H9 (cell line): ENCODE results near the gene HIRIP3. TPM values are rescaled to one million over a fixed set of nuclear protein-coding genes. Genes with fewer than 3 reads are reported as not detected.

Source experiments
- DNase-seq: peaks from one replicate; pipeline ENCODE4 v3.0.0-alpha.2; 2017
- H2AFZ ChIP-seq: one replicate; pipeline ENCODE4 v1.6.1; 2013; ENCODE audit warnings: mild to moderate bottlenecking, low read length, control low read depth, moderate library complexity
- H2AK5ac ChIP-seq: 2 replicates; pipeline ENCODE4 v1.6.1; 2013; ENCODE audit warnings: low read length, control low read depth, mixed read lengths; ENCODE audit not compliant: insufficient read length
- H2BK120ac ChIP-seq: one replicate; pipeline ENCODE4 v1.6.1; 2013; ENCODE audit warnings: low read depth, mild to moderate bottlenecking, low read length, control low read depth, inconsistent platforms; ENCODE audit not compliant: poor library complexity, severe bottlenecking
- H2BK12ac ChIP-seq: 2 replicates; pipeline ENCODE4 v1.6.1; 2013; ENCODE audit warnings: low read length, control low read depth, mixed read lengths, low read depth; ENCODE audit not compliant: insufficient read length
- H2BK15ac ChIP-seq: 2 replicates; pipeline ENCODE4 v1.6.1; 2013; ENCODE audit warnings: low read depth, low read length, control low read depth
- H2BK20ac ChIP-seq: one replicate; pipeline ENCODE4 v1.6.1; 2013; ENCODE audit warnings: low read depth, mild to moderate bottlenecking, low read length, control low read depth, inconsistent platforms; ENCODE audit not compliant: poor library complexity, severe bottlenecking
- H2BK5ac ChIP-seq: 2 replicates; pipeline ENCODE4 v1.6.1; 2013; ENCODE audit warnings: low read length, control low read depth, mixed read lengths; ENCODE audit not compliant: insufficient read length
- H3K14ac ChIP-seq: 2 replicates; pipeline ENCODE4 v1.6.1; 2013; ENCODE audit warnings: low read length, control low read depth; ENCODE audit not compliant: insufficient read depth
- H3K18ac ChIP-seq: 2 replicates; pipeline ENCODE4 v1.6.1; 2013; ENCODE audit warnings: low read depth, mild to moderate bottlenecking, mixed read lengths, low read length, control low read depth; ENCODE audit not compliant: insufficient read length
- H3K23ac ChIP-seq: 2 replicates; pipeline ENCODE4 v1.6.1; 2013; ENCODE audit warnings: low read length, control low read depth, mixed read lengths, low read depth; ENCODE audit not compliant: insufficient read length
- H3K23me2 ChIP-seq: 2 replicates; pipeline ENCODE4 v1.6.1; 2013; ENCODE audit warnings: low read depth, mild to moderate bottlenecking, mixed read lengths, low read length, control low read depth; ENCODE audit not compliant: insufficient read length, poor library complexity, severe bottlenecking
- H3K27ac ChIP-seq: 2 replicates; pipeline ENCODE4 v1.5.1; 2013; ENCODE audit warnings: low read length, control low read depth, mixed read lengths, low read depth; ENCODE audit not compliant: insufficient read length
- H3K27me3 ChIP-seq: 2 replicates; pipeline ENCODE4 v1.6.1; 2013; ENCODE audit warnings: low read length, control low read depth, inconsistent platforms; ENCODE audit not compliant: insufficient read depth
- H3K4ac ChIP-seq: 2 replicates; pipeline ENCODE4 v1.6.1; 2013; ENCODE audit warnings: low read depth, mild to moderate bottlenecking, control low read depth, inconsistent platforms, low read length, moderate library complexity
- H3K4me1 ChIP-seq: 2 replicates; pipeline ENCODE4 v1.6.1; 2013; ENCODE audit warnings: low read length, control low read depth, inconsistent platforms; ENCODE audit not compliant: insufficient read depth
- H3K4me2 ChIP-seq: 2 replicates; pipeline ENCODE4 v1.6.1; 2013; ENCODE audit warnings: low read length, control low read depth, mixed read lengths; ENCODE audit not compliant: insufficient read length, insufficient read depth
- H3K56ac ChIP-seq: 2 replicates; pipeline ENCODE4 v1.6.1; 2013; ENCODE audit warnings: low read depth, mild to moderate bottlenecking, mixed read lengths, low read length, control low read depth; ENCODE audit not compliant: insufficient read length
- H3K79me1 ChIP-seq: 2 replicates; pipeline ENCODE4 v1.6.1; 2013; ENCODE audit warnings: low read depth, mild to moderate bottlenecking, moderate library complexity, low read length, control low read depth, inconsistent platforms; ENCODE audit not compliant: insufficient read depth, poor library complexity, severe bottlenecking
- H3K79me2 ChIP-seq: 2 replicates; pipeline ENCODE4 v1.6.1; 2013; ENCODE audit warnings: low read length, control low read depth, inconsistent platforms; ENCODE audit not compliant: insufficient read depth
- H3K9ac ChIP-seq: 2 replicates; pipeline ENCODE4 v1.6.1; 2013; ENCODE audit warnings: low read length, control low read depth, mixed read lengths; ENCODE audit not compliant: insufficient read length; ENCODE audit errors: extremely low read depth
- H3K9me3 ChIP-seq: one replicate; pipeline ENCODE4 v1.6.1; 2013; ENCODE audit warnings: low read depth, low read length, inconsistent platforms; ENCODE audit not compliant: control insufficient read depth
- H3T11ph ChIP-seq: one replicate; pipeline ENCODE4 v1.6.1; 2013; ENCODE audit warnings: mild to moderate bottlenecking, low read length, control low read depth, inconsistent platforms
- H4K20me1 ChIP-seq: one replicate; pipeline ENCODE4 v1.6.1; 2013; ENCODE audit not compliant: control insufficient read depth, insufficient read length, insufficient read depth
- H4K5ac ChIP-seq: 2 replicates; pipeline ENCODE4 v1.6.1; 2013; ENCODE audit warnings: low read depth, mild to moderate bottlenecking, mixed read lengths, low read length, control low read depth; ENCODE audit not compliant: insufficient read length
- H4K8ac ChIP-seq: replicated peaks from 2 replicates; pipeline ENCODE4 v1.6.1; 2013; ENCODE audit warnings: low read length, control low read depth, mixed read lengths, low read depth; ENCODE audit not compliant: insufficient read length
- H4K91ac ChIP-seq: 2 replicates; pipeline ENCODE4 v1.6.1; 2013; ENCODE audit warnings: low read depth, mild to moderate bottlenecking, moderate library complexity, mixed read lengths, low read length, control low read depth; ENCODE audit not compliant: insufficient read length
- H3K27ac Mint-ChIP-seq, 3 experiments: 2 replicates in 2 of 3; 3 replicates in 1 of 3; pipeline ENCODE4 v1.8.0; 2020 to 2021; ENCODE audit warnings: mixed read lengths in 3 of 3, mild to moderate bottlenecking in 1 of 3, moderate library complexity in 1 of 3
- H3K27me3 Mint-ChIP-seq: 2 replicates; pipeline ENCODE4 v1.8.0; 2021; ENCODE audit warnings: low read depth, mild to moderate bottlenecking, moderate library complexity, mixed read lengths
- H3K36me3 Mint-ChIP-seq, 3 experiments: 2 replicates in 2 of 3; 3 replicates in 1 of 3; pipeline ENCODE4 v1.8.0; 2020 to 2021; ENCODE audit warnings: low read depth in 3 of 3, mixed read lengths in 3 of 3; ENCODE audit not compliant: insufficient read depth in 1 of 3
- H3K4me1 Mint-ChIP-seq, 2 experiments: 2 replicates each; pipeline ENCODE4 v1.8.0; 2020; ENCODE audit warnings: mixed read lengths in 2 of 2
- H3K4me3 Mint-ChIP-seq, 2 experiments: 2 replicates in 1 of 2; 3 replicates in 1 of 2; pipeline ENCODE4 v1.8.0; 2020 to 2021; ENCODE audit warnings: mild to moderate bottlenecking in 2 of 2, mixed read lengths in 2 of 2, moderate library complexity in 1 of 2
- H3K9me3 Mint-ChIP-seq, 2 experiments: 2 replicates in 1 of 2; 3 replicates in 1 of 2; pipeline ENCODE4 v1.8.0; 2020; ENCODE audit warnings: mild to moderate bottlenecking in 2 of 2, mixed read lengths in 2 of 2, moderate library complexity in 1 of 2
- WGBS: extraction: QIAGEN DNeasy Blood & Tissue Kit; methylation state at CpG from one replicate; pipeline ENCODE4 v1.1.7; 2013; ENCODE audit warnings: missing lambda C conversion rate, low lambda C conversion rate, mixed read lengths; ENCODE audit not compliant: insufficient read length; ENCODE audit errors: extremely low coverage; 5-methylcytosine and 5-hydroxymethylcytosine counted together
- total RNA-seq: library from RNA; stranded (reverse); gene quantifications from 2 replicates; pipeline ENCODE4 v1.2.1, GENCODE V29; 2021
- TF ChIP-seq, protein P1 (sequence below): fragments of 200-600 bp; sonication (generic); conservative IDR thresholded peaks from 3 replicates; pipeline ENCODE4 v1.8.0; 2021; ENCODE audit warnings: antibody characterized with exemption, mild to moderate bottlenecking

The HIRIP3 gene
- total RNA-seq, 1 experiment from 2014 or later: 21.6 TPM

DNA sequence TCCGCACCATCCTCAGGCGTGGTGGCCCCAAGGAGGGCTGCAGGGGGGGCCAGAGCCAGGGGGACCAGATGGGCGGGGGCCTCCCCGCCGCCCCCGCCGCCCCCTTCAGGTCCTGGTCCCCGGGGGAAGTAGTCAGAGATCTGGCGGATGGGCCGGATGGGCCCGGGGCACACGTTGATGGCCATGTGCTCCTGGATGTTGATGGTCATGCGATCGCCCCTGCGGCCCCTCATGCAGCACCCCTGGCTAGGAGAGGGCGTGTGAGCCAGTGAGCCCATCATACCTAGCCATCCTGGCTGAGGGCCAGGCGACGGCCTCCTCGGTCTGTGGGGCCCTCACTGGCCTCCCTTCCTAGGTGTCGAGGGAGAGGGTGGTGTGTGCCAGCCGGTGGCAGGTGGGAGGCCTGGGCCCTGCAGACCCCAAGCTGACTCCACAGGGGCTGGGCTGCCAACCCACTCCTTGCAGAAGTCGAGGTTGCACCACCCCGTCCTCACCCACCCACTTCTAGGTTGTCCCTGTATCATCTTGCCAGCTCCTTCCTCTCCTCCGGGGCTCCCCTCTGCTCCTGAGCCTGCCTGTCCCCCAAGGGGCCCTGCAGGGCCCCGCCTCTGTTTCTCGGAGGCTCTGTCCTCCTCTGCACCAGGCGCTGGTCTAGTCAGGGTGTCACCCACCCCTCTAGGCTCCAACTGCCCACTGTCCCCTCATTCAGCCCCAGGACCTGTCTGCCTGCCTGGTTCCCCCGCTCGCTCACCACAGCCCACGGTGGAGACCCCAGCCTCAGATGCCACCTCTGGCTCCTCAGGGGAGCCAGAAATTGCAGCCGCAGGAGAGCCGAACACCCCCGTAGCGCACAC lies 14.8 kb upstream of the HIRIP3 start:
- Histone ChIP-seq H3K27me3 (no peaks in the 10 kb centered on the region), H2BK5ac (no peak overlapping the region), H3T11ph (no peak overlapping the region), H4K91ac (no peak overlapping the region), H3K23ac (no peak overlapping the region), H3K4me2 (peak overlapping the region; percentile 91), H3K23me2 (peaks cover 16% of the 10 kb centered on the region), H4K20me1 (no peaks in the 10 kb centered on the region), H2AFZ (no peak overlapping the region), H2BK12ac (no peak overlapping the region), H4K8ac (no peak overlapping the region), H3K79me2 (no peaks in the 10 kb centered on the region), H2BK15ac (no peak overlapping the region), H3K9ac (no peak overlapping the region), H3K27ac (no peak overlapping the region), H3K14ac (no peak overlapping the region), H2BK120ac (no peak overlapping the region), H4K5ac (no peak overlapping the region), H2AK5ac (no peak overlapping the region), H3K18ac (peak overlapping the region; percentile 2), H3K56ac (no peak overlapping the region), H3K4me1 (no peaks in the 10 kb centered on the region; the same call in 1 of the 2 replicates), H3K9me3 (no peaks in the 10 kb centered on the region), H2BK20ac (no peak overlapping the region), H3K4ac (no peak overlapping the region), H3K79me1 (no peaks in the 10 kb centered on the region)
- Mint-ChIP-seq H3K27me3 (peaks cover 38% of the 10 kb centered on the region), H3K9me3 (no peaks in the 10 kb centered on the region), H3K4me1 (peaks cover 9 to 22% of the 10 kb centered on the region in 2 experiments), H3K4me3 (peak overlapping the region; percentile 69 to 88), H3K36me3 (peaks cover 0 to 9% (median 5%) of the 10 kb centered on the region in 3 experiments; a peak in 6 of 7 replicates), H3K27ac (no peak overlapping the region)
- WGBS: no CpG with 5 or more reads among the region's 34 CpGs
- no peak for DNase-seq
- TF ChIP-seq, protein P1, sequence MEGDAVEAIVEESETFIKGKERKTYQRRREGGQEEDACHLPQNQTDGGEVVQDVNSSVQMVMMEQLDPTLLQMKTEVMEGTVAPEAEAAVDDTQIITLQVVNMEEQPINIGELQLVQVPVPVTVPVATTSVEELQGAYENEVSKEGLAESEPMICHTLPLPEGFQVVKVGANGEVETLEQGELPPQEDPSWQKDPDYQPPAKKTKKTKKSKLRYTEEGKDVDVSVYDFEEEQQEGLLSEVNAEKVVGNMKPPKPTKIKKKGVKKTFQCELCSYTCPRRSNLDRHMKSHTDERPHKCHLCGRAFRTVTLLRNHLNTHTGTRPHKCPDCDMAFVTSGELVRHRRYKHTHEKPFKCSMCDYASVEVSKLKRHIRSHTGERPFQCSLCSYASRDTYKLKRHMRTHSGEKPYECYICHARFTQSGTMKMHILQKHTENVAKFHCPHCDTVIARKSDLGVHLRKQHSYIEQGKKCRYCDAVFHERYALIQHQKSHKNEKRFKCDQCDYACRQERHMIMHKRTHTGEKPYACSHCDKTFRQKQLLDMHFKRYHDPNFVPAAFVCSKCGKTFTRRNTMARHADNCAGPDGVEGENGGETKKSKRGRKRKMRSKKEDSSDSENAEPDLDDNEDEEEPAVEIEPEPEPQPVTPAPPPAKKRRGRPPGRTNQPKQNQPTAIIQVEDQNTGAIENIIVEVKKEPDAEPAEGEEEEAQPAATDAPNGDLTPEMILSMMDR: no peak
